Measurements from ENCODE around the gene CLMN. TPM values are rescaled to one million over a fixed set of nuclear protein-coding genes. Genes with fewer than 3 reads are reported as not detected.

CLMN gene
- total and polyA plus RNA-seq, 2 of the 13 experiments (the other 11 are each of a cell fraction or from before 2014, with no cell fraction given): 15.1 to 16.7 TPM

- TF ChIP-seq ARID4A (CRISPR knock-in tag; IDR thresholded peaks at IDR 0.05; ENCODE audit: borderline replicate concordance) (peak; percentile 72; the same call in 1 of the 2 replicates), MIER3 (CRISPR knock-in tag; IDR thresholded peaks at IDR 0.05; ENCODE audit: borderline replicate concordance) (peak; percentile 27; the same call in 1 of the 2 replicates), BCL6 (CRISPR knock-in tag; IDR thresholded peaks at IDR 0.05) (peak; percentile 74), CREB1 (IDR thresholded peaks at IDR 0.05) (no peak), CREB1 (CRISPR knock-in tag; IDR thresholded peaks at IDR 0.05) (no peak), NAIF1 (CRISPR knock-in tag; IDR thresholded peaks at IDR 0.05; ENCODE audit: borderline replicate concordance) (0 out of 2 replicates have a peak, but pooled peaks have one; percentile 49)
Measured at GRCh38 chr14:95295600-95296376, 23.9 kb downstream of the CLMN start (continued).

GRCh38 chr14:95294834-95295599 is 24.7 kb downstream of the CLMN start:
- intact Hi-C loops (cut with micrococcal nuclease; ENCODE audit: unreplicated experiment) (no loop called here), in situ Hi-C loops (cut with HindIII; ENCODE audit: extremely low pct_ligation_motif_present, low pct_unique_long_range_greater_than_20kb) (no loop called here)
- H3K4me2 ChIP-seq (ENCODE audit: low read depth, low read length): peak overlapping the region; percentile 80
- H3K9ac ChIP-seq (ENCODE audit: insufficient read depth, low read depth, low read length): peak overlapping the region; percentile 52
- no peak overlapping the region for H2AFZ ChIP-seq (ENCODE audit: low read length)
- BruUV-seq (replicated peaks): no TSS peak
- whole genome bisulfite sequencing (ENCODE audit: low lambda C conversion rate): 37% methylated on average over 8 of the region's 9 CpGs
- no peaks in the 10 kb centered on the region for H4K20me1 ChIP-seq (ENCODE audit: insufficient read depth, low read length)
- FAIRE-seq (no peak), ATAC-seq (peak; percentile 67), DNase-seq (ENCODE audit: low spot score) (peak; percentile 39)
- peaks cover 77% of the 10 kb centered on the region for H3K4me1 ChIP-seq (ENCODE audit: insufficient read depth, low read length)
- ChIA-PET POLR2A (interaction anchor here (0.9 to 1.3 kb wide), 5 partner anchors 20 to 137 kb away, joined by 3 to 6 read pairs (median 3); no protein-coding TSS in a partner anchor), CTCF (ENCODE audit: low intra/inter-chr PET ratio, low total read pairs) (no interaction called here)
- H3K9me3 ChIP-seq (ENCODE audit: low read length): no peaks in the 10 kb centered on the region
- H3K27me3 ChIP-seq (ENCODE audit: control insufficient read depth in 1 of 2, insufficient read depth in 2 of 2, low read length in 2 of 2): no peaks in the 10 kb centered on the region
- peak overlapping the region; percentile 73 for H3K27ac ChIP-seq (ENCODE audit: extremely low read length, insufficient read depth, low read length)
- H3K4me3 ChIP-seq (replicated peaks in 1 of 3; ENCODE audit: insufficient read depth in 1 of 3, low read depth in 2 of 3, low read length in 3 of 3): peak overlapping the region in 2 of 3 experiments; percentile 2 to 55; a peak in 2 of 6 replicates
- H3K36me3 ChIP-seq (replicated peaks in 1 of 2; ENCODE audit: control insufficient read depth in 1 of 2, insufficient read depth in 2 of 2, low read length in 2 of 2): no peaks in the 10 kb centered on the region
- peaks cover 10% of the 10 kb centered on the region for H3K79me2 ChIP-seq (ENCODE audit: insufficient read depth, low read length)
- TF ChIP-seq ZNF501 (CRISPR knock-in tag; IDR thresholded peaks at IDR 0.05): peak; percentile 50; the same call in 1 of the 2 replicates
- TF ChIP-seq ZNF790 (CRISPR knock-in tag; IDR thresholded peaks at IDR 0.05; ENCODE audit: borderline replicate concordance): peak; percentile 100
- TF ChIP-seq ZNF816 (CRISPR knock-in tag; IDR thresholded peaks at IDR 0.05; ENCODE audit: borderline replicate concordance): no peak
- TF ChIP-seq MLX (CRISPR knock-in tag; IDR thresholded peaks at IDR 0.05): no peak
- TF ChIP-seq MEF2D (CRISPR knock-in tag; IDR thresholded peaks at IDR 0.05): 0 out of 2 replicates have a peak, but pooled peaks have one; percentile 30
- no peak for TF ChIP-seq ZNF891 (CRISPR knock-in tag; IDR thresholded peaks at IDR 0.05)
- no peak for TF ChIP-seq ZC3H13 (CRISPR knock-in tag; IDR thresholded peaks at IDR 0.05)
- TF ChIP-seq GFI1 (CRISPR knock-in tag; IDR thresholded peaks at IDR 0.05; ENCODE audit: borderline replicate concordance): no peak
- peak; percentile 31; the same call in 1 of the 2 replicates for TF ChIP-seq ZNF274 (CRISPR knock-in tag; IDR thresholded peaks at IDR 0.05)

Measured in HepG2 (cell line).